22Rv1 (cell line): Measurements from ENCODE around the gene GORASP1.

Experiments
- ZFX ChIP-seq: fragments of 450-650 bp; IDR thresholded peaks from 2 replicates; pipeline ENCODE4 v1.6.1; 2017; ENCODE audit warnings: antibody characterized with exemption, borderline replicate concordance
- TF ChIP-seq, protein P1 (sequence below): fragments of 450-650 bp; IDR thresholded peaks from 2 replicates; pipeline ENCODE4 v1.5.1; 2017; ENCODE audit warnings: mild to moderate bottlenecking

DNA sequence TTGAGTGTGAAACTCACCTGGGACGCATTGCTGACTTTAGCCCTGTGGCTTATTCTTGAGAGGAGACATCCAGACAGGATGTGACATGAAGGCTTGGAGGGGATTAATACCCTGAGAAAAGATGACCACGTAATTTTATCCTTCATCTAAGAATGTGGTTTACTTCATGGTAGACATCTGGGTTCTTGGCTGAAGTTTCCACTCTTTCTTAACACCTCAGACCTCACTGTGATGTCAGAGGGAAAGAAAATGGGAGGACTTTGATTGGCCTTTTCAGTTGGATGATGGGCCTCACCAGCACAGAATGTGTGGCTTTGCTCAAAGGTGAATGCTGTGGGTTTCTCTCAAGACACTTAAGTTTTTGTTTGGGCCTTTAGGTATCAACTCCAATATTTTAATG, 16.5 kb downstream of the GORASP1 start:
- TF ChIP-seq, protein P1, sequence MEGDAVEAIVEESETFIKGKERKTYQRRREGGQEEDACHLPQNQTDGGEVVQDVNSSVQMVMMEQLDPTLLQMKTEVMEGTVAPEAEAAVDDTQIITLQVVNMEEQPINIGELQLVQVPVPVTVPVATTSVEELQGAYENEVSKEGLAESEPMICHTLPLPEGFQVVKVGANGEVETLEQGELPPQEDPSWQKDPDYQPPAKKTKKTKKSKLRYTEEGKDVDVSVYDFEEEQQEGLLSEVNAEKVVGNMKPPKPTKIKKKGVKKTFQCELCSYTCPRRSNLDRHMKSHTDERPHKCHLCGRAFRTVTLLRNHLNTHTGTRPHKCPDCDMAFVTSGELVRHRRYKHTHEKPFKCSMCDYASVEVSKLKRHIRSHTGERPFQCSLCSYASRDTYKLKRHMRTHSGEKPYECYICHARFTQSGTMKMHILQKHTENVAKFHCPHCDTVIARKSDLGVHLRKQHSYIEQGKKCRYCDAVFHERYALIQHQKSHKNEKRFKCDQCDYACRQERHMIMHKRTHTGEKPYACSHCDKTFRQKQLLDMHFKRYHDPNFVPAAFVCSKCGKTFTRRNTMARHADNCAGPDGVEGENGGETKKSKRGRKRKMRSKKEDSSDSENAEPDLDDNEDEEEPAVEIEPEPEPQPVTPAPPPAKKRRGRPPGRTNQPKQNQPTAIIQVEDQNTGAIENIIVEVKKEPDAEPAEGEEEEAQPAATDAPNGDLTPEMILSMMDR = no peak
- TF ChIP-seq ZFX = no peak
